Astrocyte of the cerebellum (primary cell): Measurements from ENCODE around the gene ELP4.
"Not testable (repeated sequence)": the region's sequence is repeated elsewhere in the genome, so short reads cannot be mapped to it uniquely, and the experiment has no call there.

Experiments used
- DNase-seq: peaks from one replicate; pipeline ENCODE4 v3.0.0-alpha.2; 2011; ENCODE audit warnings: low read depth
- H3K4me3 ChIP-seq: 2 replicates; pipeline ENCODE4 v1.5.1; 2011; ENCODE audit warnings: mild to moderate bottlenecking, low read depth, low read length, moderate library complexity
- in situ Hi-C: cut with HindIII; loops from 2 replicates; pipeline ENCODE4 v1.10.0; 2017; ENCODE audit warnings: low sequenced_read_pairs
- TF ChIP-seq, protein P1 (sequence below): IDR thresholded peaks from 2 replicates; pipeline ENCODE4 v1.5.1; 2012; ENCODE audit warnings: low read length, low read depth, moderate library complexity, mild to moderate bottlenecking; ENCODE audit errors: missing control alignments

The ELP4 gene

DNA sequence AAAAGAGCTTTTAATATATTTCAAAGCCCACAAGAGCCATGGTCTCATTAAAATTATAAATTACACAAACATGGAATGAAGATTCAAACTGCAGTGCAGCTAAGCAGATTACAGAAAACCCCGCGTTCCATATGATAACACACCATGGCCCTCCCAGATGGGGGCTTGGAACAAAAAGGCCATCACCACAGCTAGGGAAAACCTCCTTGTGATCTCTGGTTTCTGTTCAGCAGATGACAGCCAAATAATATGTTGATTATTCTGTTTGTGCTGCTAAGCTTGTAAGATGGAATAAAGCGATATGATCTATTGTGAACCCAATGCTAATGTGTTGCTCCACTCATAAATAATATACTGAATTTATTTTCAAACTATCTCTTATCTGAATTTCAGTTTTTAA is 28.6 kb upstream of the ELP4 start:
- in situ Hi-C loops, result no loop called here
- DNase-seq, result no peak
- TF ChIP-seq, protein P1, sequence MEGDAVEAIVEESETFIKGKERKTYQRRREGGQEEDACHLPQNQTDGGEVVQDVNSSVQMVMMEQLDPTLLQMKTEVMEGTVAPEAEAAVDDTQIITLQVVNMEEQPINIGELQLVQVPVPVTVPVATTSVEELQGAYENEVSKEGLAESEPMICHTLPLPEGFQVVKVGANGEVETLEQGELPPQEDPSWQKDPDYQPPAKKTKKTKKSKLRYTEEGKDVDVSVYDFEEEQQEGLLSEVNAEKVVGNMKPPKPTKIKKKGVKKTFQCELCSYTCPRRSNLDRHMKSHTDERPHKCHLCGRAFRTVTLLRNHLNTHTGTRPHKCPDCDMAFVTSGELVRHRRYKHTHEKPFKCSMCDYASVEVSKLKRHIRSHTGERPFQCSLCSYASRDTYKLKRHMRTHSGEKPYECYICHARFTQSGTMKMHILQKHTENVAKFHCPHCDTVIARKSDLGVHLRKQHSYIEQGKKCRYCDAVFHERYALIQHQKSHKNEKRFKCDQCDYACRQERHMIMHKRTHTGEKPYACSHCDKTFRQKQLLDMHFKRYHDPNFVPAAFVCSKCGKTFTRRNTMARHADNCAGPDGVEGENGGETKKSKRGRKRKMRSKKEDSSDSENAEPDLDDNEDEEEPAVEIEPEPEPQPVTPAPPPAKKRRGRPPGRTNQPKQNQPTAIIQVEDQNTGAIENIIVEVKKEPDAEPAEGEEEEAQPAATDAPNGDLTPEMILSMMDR, result no peak
- H3K4me3 ChIP-seq, result no peak overlapping the region

- TF ChIP-seq, protein P1, result no peak
- DNase-seq, result no peak
- in situ Hi-C loops, result no loop called here
- no peak overlapping the region for H3K4me3 ChIP-seq
Measured at GRCh38 chr11:31484497-31484896, 25.1 kb upstream of the ELP4 start.

DNA sequence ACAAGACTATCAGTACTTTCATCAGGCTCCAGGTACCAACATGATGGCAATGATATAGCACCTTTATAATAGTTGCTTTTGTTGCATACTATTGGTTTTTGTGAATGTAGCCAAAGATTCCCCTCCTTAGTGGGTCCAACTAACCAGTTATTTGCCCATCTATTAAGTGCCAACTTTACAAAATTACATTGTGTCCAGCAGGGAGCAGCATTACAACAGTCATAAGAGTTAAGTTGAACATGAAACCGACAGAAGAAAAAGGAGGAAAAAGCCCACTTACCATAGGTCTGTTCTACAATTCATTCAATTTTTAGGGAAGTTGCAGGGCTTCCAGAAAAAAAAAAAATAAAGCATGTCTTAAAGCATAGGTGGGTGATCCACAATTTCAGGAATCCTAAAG is 21.7 kb upstream of the ELP4 start:
- DNase-seq, result peak; percentile 79
- TF ChIP-seq, protein P1, result peak; percentile 43

DNA sequence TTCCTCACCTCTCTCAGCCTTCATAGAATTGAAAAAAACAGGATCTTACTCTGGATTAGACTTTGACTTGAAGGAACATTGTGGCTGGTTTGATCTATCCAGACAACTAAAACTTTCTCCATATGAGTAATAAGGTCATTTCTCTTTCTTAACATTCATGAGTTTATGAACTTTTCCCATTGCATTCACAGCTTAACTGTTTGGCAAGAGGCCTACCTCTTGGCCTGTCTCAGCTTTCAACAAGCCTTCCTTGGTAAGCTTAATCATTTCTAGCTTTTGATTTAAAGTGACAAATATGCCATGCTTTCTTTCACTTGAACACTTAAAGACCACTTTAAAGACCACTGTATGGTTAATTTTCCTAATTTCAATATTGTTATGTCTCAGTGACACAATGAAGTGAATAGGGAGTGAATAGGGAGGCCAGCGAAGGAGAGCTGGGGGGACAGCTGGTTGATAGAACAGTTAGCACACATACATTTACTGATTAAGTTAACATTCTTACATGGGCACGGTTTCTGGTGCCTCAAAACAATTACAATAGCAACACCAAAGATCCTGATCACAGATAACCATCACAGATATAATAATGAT is 17.1 kb upstream of the ELP4 start:
- DNase-seq, result peak; percentile 59
- no peak overlapping the region for H3K4me3 ChIP-seq
- in situ Hi-C loops, result no loop called here
- TF ChIP-seq, protein P1, result no peak

More for the DNA sequence above, 21.7 kb upstream of the ELP4 start:
- in situ Hi-C loops, result no loop called here
- H3K4me3 ChIP-seq, result no peak overlapping the region

DNA sequence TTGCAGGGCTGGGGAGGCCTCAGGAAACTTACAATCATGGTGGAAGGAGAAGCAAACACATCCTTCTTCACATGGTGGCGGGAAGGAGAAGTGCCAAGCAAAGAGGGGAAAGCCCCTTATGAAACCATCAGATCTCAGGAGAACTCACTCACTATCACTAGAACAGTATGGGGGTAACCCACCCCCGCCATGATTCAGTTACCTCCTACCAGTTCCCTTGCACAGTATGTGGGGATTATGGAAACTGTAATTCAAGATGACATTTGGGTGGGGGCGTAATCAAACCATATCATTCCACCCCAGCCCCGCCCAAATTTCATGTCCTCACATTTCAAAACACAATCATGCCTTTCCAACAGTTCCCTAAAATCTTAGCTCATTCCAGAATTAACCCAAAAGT is 16.3 kb upstream of the ELP4 start:
- DNase-seq, result no peak
- in situ Hi-C loops, result no loop called here
- no peak overlapping the region for H3K4me3 ChIP-seq
- TF ChIP-seq, protein P1, result no peak

- H3K4me3 ChIP-seq, DNase-seq, in situ Hi-C loops: not testable (repeated sequence)
Measured at GRCh38 chr11:31493762-31494161, 15.8 kb upstream of the ELP4 start.

DNA sequence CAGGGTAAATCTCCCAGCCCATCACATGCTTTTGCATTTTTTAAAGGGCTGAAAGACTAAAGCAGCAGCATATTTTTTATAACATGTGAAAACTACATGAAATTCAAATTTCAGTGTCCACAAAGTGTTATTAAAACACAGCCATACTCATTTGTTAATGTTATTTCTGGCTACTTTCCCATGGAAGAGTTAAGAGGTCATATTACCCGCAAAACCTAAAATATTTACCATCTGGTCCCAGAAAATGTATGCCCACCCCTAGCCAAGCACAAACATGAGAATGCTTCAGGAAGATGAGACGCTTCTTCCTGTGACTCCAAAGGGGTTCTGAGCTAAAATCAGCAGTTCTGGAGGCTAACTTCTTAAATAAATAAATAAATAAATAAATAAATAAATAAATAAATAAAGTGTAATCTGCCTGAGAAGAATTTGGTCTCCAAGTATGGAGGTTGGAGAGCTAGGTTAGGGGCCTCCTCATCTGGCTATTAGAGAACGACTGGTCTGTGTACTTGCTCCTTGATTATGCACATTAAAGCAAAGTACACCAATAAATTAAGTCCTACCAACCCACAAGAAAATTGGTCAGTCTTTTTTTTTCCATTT is 9.9 kb upstream of the ELP4 start:
- in situ Hi-C loops, result no loop called here

More for the DNA sequence above, 9.9 kb upstream of the ELP4 start:
- H3K4me3 ChIP-seq, result no peak overlapping the region
- TF ChIP-seq, protein P1, result no peak
- DNase-seq, result peak; percentile 38
